Skeletal muscle satellite cell (primary cell): ENCODE data around the gene DYRK1A.

Source experiments
- H3K27me3 ChIP-seq: 2 replicates; pipeline ENCODE4 v1.7.0; 2013; ENCODE audit warnings: low read length; ENCODE audit not compliant: control insufficient read depth, insufficient read depth
- H3K36me3 ChIP-seq: 2 replicates; pipeline ENCODE4 v1.7.0; 2013; ENCODE audit warnings: mild to moderate bottlenecking, control low read depth, low read length; ENCODE audit not compliant: insufficient read depth
- H3K4me1 ChIP-seq: 2 replicates; pipeline ENCODE4 v1.7.0; 2013; ENCODE audit warnings: low read length; ENCODE audit not compliant: control insufficient read depth, insufficient read depth
- H3K4me2 ChIP-seq: 2 replicates; pipeline ENCODE4 v1.7.0; 2013; ENCODE audit warnings: mild to moderate bottlenecking, low read length
- H3K4me3 ChIP-seq: 2 replicates; pipeline ENCODE4 v1.7.0; 2013; ENCODE audit warnings: low read length
- H3K9ac ChIP-seq: 2 replicates; pipeline ENCODE4 v1.7.0; 2013; ENCODE audit warnings: mild to moderate bottlenecking, low read depth, low read length, moderate library complexity
- H3K9me3 ChIP-seq: replicated peaks from 2 replicates; pipeline ENCODE4 v1.7.0; 2013; ENCODE audit warnings: mild to moderate bottlenecking, control low read depth, low read length

Gene DYRK1A

GRCh38 chr21:37367336-37367702 is 746 bp downstream of the DYRK1A start:
- Histone ChIP-seq H3K4me1 (peaks cover 36% of the 10 kb centered on the region), H3K27me3 (no peaks in the 10 kb centered on the region), H3K9me3 (no peaks in the 10 kb centered on the region), H3K4me3 (peak overlapping the region; percentile 91), H3K4me2 (peak overlapping the region; percentile 91), H3K9ac (peak overlapping the region; percentile 96), H3K36me3 (no peaks in the 10 kb centered on the region)

- Histone ChIP-seq H3K4me3 (peak overlapping the region; percentile 91), H3K4me1 (peaks cover 38% of the 10 kb centered on the region)
Measured at GRCh38 chr21:37367703-37368540, 1.3 kb downstream of the DYRK1A start.

DNA sequence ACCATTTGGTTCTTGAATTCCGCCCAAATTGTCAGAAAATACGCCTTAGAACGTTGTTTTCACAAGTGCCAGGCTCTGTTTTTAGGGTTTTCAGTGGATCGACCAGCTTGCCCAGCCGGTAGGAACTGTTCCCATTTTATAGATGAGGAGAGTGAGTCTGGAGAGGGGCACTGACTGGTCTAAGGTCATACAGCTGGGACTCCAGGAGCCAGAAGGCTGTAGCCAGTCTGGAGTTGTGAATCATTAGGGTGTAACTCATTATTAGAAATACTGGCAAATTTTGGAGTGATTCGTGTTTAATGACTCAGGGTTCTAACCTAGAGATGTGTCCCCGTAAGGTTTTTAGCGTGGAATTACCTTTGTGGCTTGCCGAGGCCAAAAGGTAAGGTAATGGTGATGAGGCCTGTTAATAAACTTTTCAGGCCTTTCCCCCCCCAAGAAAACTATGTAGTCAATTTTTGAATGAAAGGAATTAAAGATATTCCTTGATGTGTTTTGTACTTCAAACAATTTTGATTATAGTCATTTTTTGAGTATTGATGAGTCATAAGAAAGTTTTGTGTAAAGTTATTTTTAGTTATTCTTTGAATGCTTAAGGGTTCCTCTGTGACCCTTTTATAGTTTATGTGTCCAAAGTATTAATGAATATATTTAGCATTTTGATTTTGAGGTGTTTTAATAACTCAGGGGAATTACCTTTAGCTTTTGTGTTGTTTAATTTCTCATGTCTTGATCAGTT is 2.1 kb downstream of the DYRK1A start:
- Histone ChIP-seq H3K4me2 (peak overlapping the region; percentile 91), H3K9ac (peak overlapping the region; percentile 96), H3K4me3 (peak overlapping the region; percentile 91), H3K4me1 (peaks cover 46% of the 10 kb centered on the region), H3K9me3 (no peaks in the 10 kb centered on the region), H3K27me3 (no peaks in the 10 kb centered on the region), H3K36me3 (no peaks in the 10 kb centered on the region)

More at GRCh38 chr21:37367703-37368540, 1.3 kb downstream of the DYRK1A start:
- peak overlapping the region; percentile 96 for H3K9ac ChIP-seq
- H3K27me3 ChIP-seq = no peaks in the 10 kb centered on the region
- peak overlapping the region; percentile 91 for H3K4me2 ChIP-seq
- H3K36me3 ChIP-seq = no peaks in the 10 kb centered on the region
- H3K9me3 ChIP-seq = no peaks in the 10 kb centered on the region

DNA sequence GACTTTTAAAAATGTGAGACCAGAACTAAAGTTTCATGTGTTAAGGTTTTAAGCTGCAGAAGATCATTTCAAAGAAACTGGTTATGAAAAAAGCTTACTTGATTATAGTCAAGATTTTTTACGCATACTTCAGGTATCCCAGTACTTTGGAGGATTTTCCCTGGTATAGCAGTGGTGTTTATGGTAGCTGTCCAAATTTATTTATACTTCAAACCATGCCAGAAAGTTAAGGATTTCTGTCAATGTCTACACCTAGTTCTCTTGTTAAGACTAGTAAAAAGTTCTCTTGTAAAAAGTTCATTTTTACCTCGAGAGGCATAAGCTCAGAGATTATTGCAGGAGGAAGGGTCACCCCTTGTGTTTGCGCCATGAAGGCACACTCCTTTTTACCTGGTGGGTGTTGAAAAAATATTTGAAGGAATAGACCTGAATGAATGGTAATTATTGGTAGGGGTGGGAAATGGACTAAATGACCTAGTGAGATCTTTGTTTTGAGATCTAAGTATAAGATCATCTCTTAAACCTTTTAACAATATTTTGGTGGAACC is 2.8 kb downstream of the DYRK1A start:
- H3K9me3 ChIP-seq = no peaks in the 10 kb centered on the region
- peak overlapping the region; percentile 96 for H3K9ac ChIP-seq
- H3K4me3 ChIP-seq = peak overlapping the region; percentile 91
- H3K4me1 ChIP-seq = peaks cover 52% of the 10 kb centered on the region
- no peaks in the 10 kb centered on the region for H3K27me3 ChIP-seq
- peak overlapping the region; percentile 91 for H3K4me2 ChIP-seq
- H3K36me3 ChIP-seq = no peaks in the 10 kb centered on the region

- H3K9ac ChIP-seq = peak overlapping the region; percentile 96
- H3K36me3 ChIP-seq = no peaks in the 10 kb centered on the region
- no peaks in the 10 kb centered on the region for H3K9me3 ChIP-seq
- peak overlapping the region; percentile 91 for H3K4me2 ChIP-seq
- no peaks in the 10 kb centered on the region for H3K27me3 ChIP-seq
- peaks cover 60% of the 10 kb centered on the region for H3K4me1 ChIP-seq
- H3K4me3 ChIP-seq = peak overlapping the region; percentile 91
Measured at GRCh38 chr21:37370152-37371040, 3.8 kb downstream of the DYRK1A start.

- no peaks in the 10 kb centered on the region for H3K36me3 ChIP-seq
- peak overlapping the region; percentile 96 for H3K9ac ChIP-seq
- H3K4me1 ChIP-seq = peaks cover 65% of the 10 kb centered on the region
- no peaks in the 10 kb centered on the region for H3K27me3 ChIP-seq
- H3K9me3 ChIP-seq = no peaks in the 10 kb centered on the region
- H3K4me3 ChIP-seq = peak overlapping the region; percentile 91
- peak overlapping the region; percentile 91 for H3K4me2 ChIP-seq
Measured at GRCh38 chr21:37371041-37371397, 4.4 kb downstream of the DYRK1A start.

GRCh38 chr21:37372127-37372731 is 5.7 kb downstream of the DYRK1A start:
- Histone ChIP-seq H3K4me1 (peaks cover 69% of the 10 kb centered on the region), H3K36me3 (no peaks in the 10 kb centered on the region), H3K9me3 (no peaks in the 10 kb centered on the region), H3K4me2 (no peak overlapping the region), H3K27me3 (no peaks in the 10 kb centered on the region), H3K9ac (no peak overlapping the region), H3K4me3 (no peak overlapping the region)

DNA sequence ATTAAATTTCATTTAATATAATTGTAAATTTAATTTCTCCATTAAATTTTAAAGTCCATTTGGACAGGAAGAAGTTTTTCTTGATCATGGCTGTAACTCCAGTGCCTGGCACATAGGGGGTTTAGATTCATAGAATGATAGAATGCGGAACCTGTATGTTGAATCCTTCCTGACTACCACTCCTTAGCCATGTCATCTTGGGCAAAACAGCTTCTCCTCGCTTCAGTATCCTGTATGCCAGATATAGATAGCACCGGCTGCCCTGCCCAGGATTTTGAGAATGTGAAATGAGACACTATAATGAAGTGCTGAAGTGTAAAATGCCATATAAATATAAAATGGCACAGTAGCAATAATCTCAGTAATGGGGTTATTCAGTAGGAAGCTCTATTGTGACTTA is 6.4 kb downstream of the DYRK1A start:
- Histone ChIP-seq H3K9ac (no peak overlapping the region), H3K36me3 (no peaks in the 10 kb centered on the region), H3K4me2 (no peak overlapping the region), H3K9me3 (no peaks in the 10 kb centered on the region), H3K4me1 (peaks cover 69% of the 10 kb centered on the region), H3K27me3 (no peaks in the 10 kb centered on the region), H3K4me3 (no peak overlapping the region)

GRCh38 chr21:37373539-37373938 is 7.0 kb downstream of the DYRK1A start:
- Histone ChIP-seq H3K4me1 (peaks cover 66% of the 10 kb centered on the region), H3K4me2 (peak overlapping the region; percentile 67), H3K4me3 (no peak overlapping the region), H3K36me3 (no peaks in the 10 kb centered on the region), H3K9ac (no peak overlapping the region), H3K9me3 (no peaks in the 10 kb centered on the region), H3K27me3 (no peaks in the 10 kb centered on the region)

DNA sequence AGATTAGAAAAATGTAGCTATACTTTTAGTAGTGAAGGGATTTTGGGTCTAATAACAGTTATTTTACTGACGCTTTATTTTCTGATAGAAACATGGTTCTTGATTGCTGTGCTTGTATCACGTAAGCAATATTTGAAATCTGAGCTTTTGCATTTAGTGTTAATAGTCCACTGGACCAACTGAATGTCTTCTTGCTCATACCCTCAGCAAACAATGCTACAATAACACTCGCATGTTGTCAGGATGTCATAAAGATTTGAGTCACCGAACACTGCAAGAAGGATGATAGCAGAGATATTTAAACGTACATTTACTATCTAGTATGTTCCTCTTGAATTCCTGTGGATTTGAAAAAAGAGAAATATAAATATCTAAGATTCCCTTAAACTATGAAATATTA is 7.5 kb downstream of the DYRK1A start:
- Histone ChIP-seq H3K4me3 (no peak overlapping the region), H3K36me3 (no peaks in the 10 kb centered on the region), H3K9ac (peak overlapping the region; percentile 56), H3K9me3 (no peaks in the 10 kb centered on the region), H3K27me3 (no peaks in the 10 kb centered on the region), H3K4me1 (peaks cover 62% of the 10 kb centered on the region), H3K4me2 (peak overlapping the region; percentile 67)
